Liver (tissue), 3 donors: ENCODE results near the gene TNRC6B.

Experiments used
- CTCF ChIP-seq: fragments of 150-350 bp; IDR thresholded peaks from 2 replicates; pipeline ENCODE4 v1.5.1; 2017; ENCODE audit warnings: improper control_type of control experiment, low read depth, low read length; ENCODE audit not compliant: missing input control
- REST ChIP-seq: IDR thresholded peaks from 2 replicates; pipeline ENCODE4 v1.6.1; 2016; ENCODE audit warnings: antibody characterized with exemption, mild to moderate bottlenecking
- TAF1 ChIP-seq: conservative IDR thresholded peaks from 2 replicates; pipeline ENCODE4 v1.6.1; 2016; ENCODE audit warnings: antibody characterized with exemption, mild to moderate bottlenecking
- donor health status: healthy.
- donor health status: healthy.

GRCh38 chr22:40153705-40154104 lies 24.0 kb upstream of the TNRC6B start:
- TF ChIP-seq REST = no peak
- TF ChIP-seq TAF1 = no peak
- TF ChIP-seq CTCF = no peak
